Activated naive CD8-positive, alpha-beta T cell (primary cell): ENCODE data around the gene CFAP100.
A peak's percentile ranks its signal among the peaks of the same experiment; 100 is the strongest.

Experiments
- H3K27ac Mint-ChIP-seq: one replicate; pipeline ENCODE4 v1.8.0; 2021; ENCODE audit warnings: mixed read lengths
- H3K27me3 Mint-ChIP-seq: one replicate; pipeline ENCODE4 v1.8.0; 2021; ENCODE audit warnings: mixed read lengths
- H3K36me3 Mint-ChIP-seq: one replicate; pipeline ENCODE4 v1.8.0; 2021; ENCODE audit warnings: mixed read lengths
- H3K4me1 Mint-ChIP-seq: one replicate; pipeline ENCODE4 v1.8.0; 2021; ENCODE audit warnings: low read depth, mixed read lengths
- H3K4me3 Mint-ChIP-seq: one replicate; pipeline ENCODE4 v1.8.0; 2021; ENCODE audit warnings: mild to moderate bottlenecking, mixed read lengths
- H3K9me3 Mint-ChIP-seq: one replicate; pipeline ENCODE4 v1.8.0; 2021; ENCODE audit warnings: low read depth, mixed read lengths

CFAP100 gene

GRCh38 chr3:126432361-126433104 lies 37.8 kb downstream of the CFAP100 start:
- Mint-ChIP-seq H3K27ac (no peak overlapping the region), H3K4me3 (no peak overlapping the region), H3K9me3 (no peaks in the 10 kb centered on the region), H3K27me3 (no peaks in the 10 kb centered on the region), H3K4me1 (no peaks in the 10 kb centered on the region), H3K36me3 (peaks cover 14% of the 10 kb centered on the region)

- no peak overlapping the region for H3K27ac Mint-ChIP-seq
- peaks cover 12% of the 10 kb centered on the region for H3K36me3 Mint-ChIP-seq
- H3K27me3 Mint-ChIP-seq: no peaks in the 10 kb centered on the region
These were observed 38.4 kb downstream of the CFAP100 start for GRCh38 chr3:126433105-126433430.

GRCh38 chr3:126433496-126434263 lies 39.0 kb downstream of the CFAP100 start:
- Mint-ChIP-seq H3K9me3 (no peaks in the 10 kb centered on the region), H3K4me3 (no peak overlapping the region), H3K36me3 (peaks cover 12% of the 10 kb centered on the region), H3K4me1 (no peaks in the 10 kb centered on the region), H3K27me3 (no peaks in the 10 kb centered on the region), H3K27ac (no peak overlapping the region)

More at GRCh38 chr3:126433105-126433430, 38.4 kb downstream of the CFAP100 start:
- no peaks in the 10 kb centered on the region for H3K9me3 Mint-ChIP-seq
- H3K4me3 Mint-ChIP-seq: no peak overlapping the region
- no peaks in the 10 kb centered on the region for H3K4me1 Mint-ChIP-seq

- H3K9me3 Mint-ChIP-seq: no peaks in the 10 kb centered on the region
- no peak overlapping the region for H3K4me3 Mint-ChIP-seq
- H3K4me1 Mint-ChIP-seq: no peaks in the 10 kb centered on the region
- peaks cover 12% of the 10 kb centered on the region for H3K36me3 Mint-ChIP-seq
- no peak overlapping the region for H3K27ac Mint-ChIP-seq
- H3K27me3 Mint-ChIP-seq: no peaks in the 10 kb centered on the region
These were observed 39.5 kb downstream of the CFAP100 start for GRCh38 chr3:126434264-126434590.

- no peak overlapping the region for H3K4me3 Mint-ChIP-seq
- H3K27me3 Mint-ChIP-seq: no peaks in the 10 kb centered on the region
- no peaks in the 10 kb centered on the region for H3K9me3 Mint-ChIP-seq
- no peak overlapping the region for H3K27ac Mint-ChIP-seq
- H3K4me1 Mint-ChIP-seq: no peaks in the 10 kb centered on the region
- peaks cover 12% of the 10 kb centered on the region for H3K36me3 Mint-ChIP-seq
These were observed 40.3 kb downstream of the CFAP100 start for GRCh38 chr3:126434931-126435411.

GRCh38 chr3:126435456-126436315 lies 41.0 kb downstream of the CFAP100 start:
- no peaks in the 10 kb centered on the region for H3K9me3 Mint-ChIP-seq
- H3K27ac Mint-ChIP-seq: no peak overlapping the region
- no peaks in the 10 kb centered on the region for H3K27me3 Mint-ChIP-seq
- no peak overlapping the region for H3K4me3 Mint-ChIP-seq
- no peaks in the 10 kb centered on the region for H3K4me1 Mint-ChIP-seq
- peaks cover 12% of the 10 kb centered on the region for H3K36me3 Mint-ChIP-seq

GRCh38 chr3:126436826-126437717 lies 42.4 kb downstream of the CFAP100 start:
- H3K4me1 Mint-ChIP-seq: no peaks in the 10 kb centered on the region
- H3K27me3 Mint-ChIP-seq: no peaks in the 10 kb centered on the region
- H3K4me3 Mint-ChIP-seq: no peak overlapping the region
- no peaks in the 10 kb centered on the region for H3K9me3 Mint-ChIP-seq
- H3K27ac Mint-ChIP-seq: no peak overlapping the region
- H3K36me3 Mint-ChIP-seq: peaks cover 8% of the 10 kb centered on the region

- Mint-ChIP-seq H3K27ac (no peak overlapping the region), H3K9me3 (no peaks in the 10 kb centered on the region), H3K36me3 (peaks cover 6% of the 10 kb centered on the region), H3K27me3 (no peaks in the 10 kb centered on the region), H3K4me1 (no peaks in the 10 kb centered on the region), H3K4me3 (no peak overlapping the region)
These were observed 43.5 kb downstream of the CFAP100 start for GRCh38 chr3:126438186-126438585.

- Mint-ChIP-seq H3K36me3 (peaks cover 7% of the 10 kb centered on the region), H3K9me3 (no peaks in the 10 kb centered on the region), H3K27me3 (no peaks in the 10 kb centered on the region), H3K4me1 (no peaks in the 10 kb centered on the region), H3K27ac (no peak overlapping the region), H3K4me3 (no peak overlapping the region)
These were observed 44.0 kb downstream of the CFAP100 start for GRCh38 chr3:126438746-126439145.

GRCh38 chr3:126439346-126439967 lies 44.7 kb downstream of the CFAP100 start:
- peaks cover 7% of the 10 kb centered on the region for H3K36me3 Mint-ChIP-seq
- no peak overlapping the region for H3K4me3 Mint-ChIP-seq
- no peaks in the 10 kb centered on the region for H3K27me3 Mint-ChIP-seq
- H3K4me1 Mint-ChIP-seq: no peaks in the 10 kb centered on the region
- H3K27ac Mint-ChIP-seq: no peak overlapping the region
- H3K9me3 Mint-ChIP-seq: no peaks in the 10 kb centered on the region

- Mint-ChIP-seq H3K27ac (no peak overlapping the region), H3K4me3 (no peak overlapping the region), H3K27me3 (no peaks in the 10 kb centered on the region), H3K36me3 (peaks cover 7% of the 10 kb centered on the region), H3K4me1 (no peaks in the 10 kb centered on the region), H3K9me3 (no peaks in the 10 kb centered on the region)
These were observed 45.4 kb downstream of the CFAP100 start for GRCh38 chr3:126439968-126440708.

GRCh38 chr3:126440709-126440995 lies 45.9 kb downstream of the CFAP100 start:
- Mint-ChIP-seq H3K4me1 (no peaks in the 10 kb centered on the region), H3K4me3 (no peak overlapping the region), H3K27me3 (no peaks in the 10 kb centered on the region), H3K36me3 (peaks cover 7% of the 10 kb centered on the region), H3K9me3 (no peaks in the 10 kb centered on the region), H3K27ac (peak overlapping the region; percentile 8)

GRCh38 chr3:126441256-126441880 lies 46.7 kb downstream of the CFAP100 start:
- H3K4me1 Mint-ChIP-seq: peaks cover 4% of the 10 kb centered on the region
- no peaks in the 10 kb centered on the region for H3K27me3 Mint-ChIP-seq
- peak overlapping the region; percentile 8 for H3K27ac Mint-ChIP-seq
- no peaks in the 10 kb centered on the region for H3K9me3 Mint-ChIP-seq
- no peak overlapping the region for H3K4me3 Mint-ChIP-seq
- peaks cover 7% of the 10 kb centered on the region for H3K36me3 Mint-ChIP-seq
